Liver (tissue), 3 donors: ENCODE measurements around the gene MYOCOS.

Source experiments
- GABPA ChIP-seq, 2 donors: IDR thresholded peaks in 1 of 2; conservative IDR thresholded peaks in 1 of 2; 2 replicates each; pipeline ENCODE4 v1.6.1; 2016; ENCODE audit warnings: antibody characterized with exemption in 2 of 2, mild to moderate bottlenecking in 1 of 2, moderate library complexity in 1 of 2
- HNF4A ChIP-seq, 2 donors: conservative IDR thresholded peaks; 2 replicates each; pipeline ENCODE4 v1.6.1; 2016; ENCODE audit warnings: antibody characterized with exemption in 2 of 2, mild to moderate bottlenecking in 2 of 2
- SP1 ChIP-seq: IDR thresholded peaks from 2 replicates; pipeline ENCODE4 v1.6.1; 2018; ENCODE audit warnings: antibody characterized with exemption, mild to moderate bottlenecking
- TAF1 ChIP-seq: conservative IDR thresholded peaks from 2 replicates; pipeline ENCODE4 v1.6.1; 2016; ENCODE audit warnings: antibody characterized with exemption, mild to moderate bottlenecking
- YY1 ChIP-seq: IDR thresholded peaks from 2 replicates; pipeline ENCODE4 v1.6.1; 2016; ENCODE audit warnings: antibody characterized with exemption, mild to moderate bottlenecking
- TF ChIP-seq, protein P1 (sequence below): IDR thresholded peaks from 2 replicates; pipeline ENCODE4 v1.6.1; 2016; ENCODE audit warnings: antibody characterized with exemption
- TF ChIP-seq, protein P2 (sequence below): fragments of 150-350 bp; IDR thresholded peaks from 2 replicates; pipeline ENCODE4 v1.5.1; 2017; ENCODE audit warnings: improper control_type of control experiment, low read depth, low read length; ENCODE audit not compliant: missing input control
- donor health status: healthy.
- donor health status: healthy.

DNA sequence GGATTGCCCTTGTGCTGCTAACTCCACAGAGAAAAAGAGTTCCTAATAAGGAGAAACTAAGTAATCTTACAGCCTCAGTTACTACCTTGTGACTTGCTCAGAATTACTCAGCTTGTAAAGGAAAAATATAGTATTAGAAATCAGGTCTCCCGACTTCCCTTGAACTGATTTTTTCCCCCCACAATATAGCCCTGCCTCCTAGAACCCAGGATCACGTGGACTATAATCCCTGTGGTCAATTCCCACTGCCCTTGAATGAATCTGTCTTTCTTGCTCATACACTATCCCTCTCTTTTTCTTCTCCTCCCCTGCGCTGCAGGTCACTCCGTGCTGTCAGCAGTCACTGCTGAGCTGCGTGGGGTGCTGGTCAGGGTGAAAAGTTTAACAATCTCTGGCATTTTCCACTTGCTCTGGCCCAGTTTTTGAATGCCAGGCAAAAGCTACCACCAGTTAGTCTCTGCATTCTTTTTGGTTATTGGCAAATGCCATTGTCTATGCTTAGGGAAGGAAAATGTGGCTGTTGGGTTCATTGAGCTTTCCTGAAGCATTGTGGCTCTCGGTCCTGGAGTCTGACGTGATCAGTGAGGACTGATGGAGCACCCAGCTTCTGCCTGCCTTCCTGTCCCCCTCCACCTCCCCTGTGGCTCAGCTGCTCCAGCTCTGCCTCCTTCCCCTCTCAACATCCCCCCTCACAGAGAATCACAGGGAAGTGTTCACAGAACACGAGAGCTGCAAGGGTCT, 32.3 kb downstream of the MYOCOS start:
- TF ChIP-seq, protein P1, sequence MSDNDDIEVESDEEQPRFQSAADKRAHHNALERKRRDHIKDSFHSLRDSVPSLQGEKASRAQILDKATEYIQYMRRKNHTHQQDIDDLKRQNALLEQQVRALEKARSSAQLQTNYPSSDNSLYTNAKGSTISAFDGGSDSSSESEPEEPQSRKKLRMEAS = no peak
- TF ChIP-seq, protein P2, sequence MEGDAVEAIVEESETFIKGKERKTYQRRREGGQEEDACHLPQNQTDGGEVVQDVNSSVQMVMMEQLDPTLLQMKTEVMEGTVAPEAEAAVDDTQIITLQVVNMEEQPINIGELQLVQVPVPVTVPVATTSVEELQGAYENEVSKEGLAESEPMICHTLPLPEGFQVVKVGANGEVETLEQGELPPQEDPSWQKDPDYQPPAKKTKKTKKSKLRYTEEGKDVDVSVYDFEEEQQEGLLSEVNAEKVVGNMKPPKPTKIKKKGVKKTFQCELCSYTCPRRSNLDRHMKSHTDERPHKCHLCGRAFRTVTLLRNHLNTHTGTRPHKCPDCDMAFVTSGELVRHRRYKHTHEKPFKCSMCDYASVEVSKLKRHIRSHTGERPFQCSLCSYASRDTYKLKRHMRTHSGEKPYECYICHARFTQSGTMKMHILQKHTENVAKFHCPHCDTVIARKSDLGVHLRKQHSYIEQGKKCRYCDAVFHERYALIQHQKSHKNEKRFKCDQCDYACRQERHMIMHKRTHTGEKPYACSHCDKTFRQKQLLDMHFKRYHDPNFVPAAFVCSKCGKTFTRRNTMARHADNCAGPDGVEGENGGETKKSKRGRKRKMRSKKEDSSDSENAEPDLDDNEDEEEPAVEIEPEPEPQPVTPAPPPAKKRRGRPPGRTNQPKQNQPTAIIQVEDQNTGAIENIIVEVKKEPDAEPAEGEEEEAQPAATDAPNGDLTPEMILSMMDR = no peak
- TF ChIP-seq GABPA (IDR thresholded peaks at IDR 0.05 in 1 of 2, conservative IDR thresholded peaks at IDR 0.05 in 1 of 2) (no peak), HNF4A (conservative IDR thresholded peaks at IDR 0.05) (no peak), TAF1 (no peak), SP1 (peak; percentile 77), YY1 (peak; percentile 24)
